ENCODE data around the gene RNLS.

RNLS gene

DNA sequence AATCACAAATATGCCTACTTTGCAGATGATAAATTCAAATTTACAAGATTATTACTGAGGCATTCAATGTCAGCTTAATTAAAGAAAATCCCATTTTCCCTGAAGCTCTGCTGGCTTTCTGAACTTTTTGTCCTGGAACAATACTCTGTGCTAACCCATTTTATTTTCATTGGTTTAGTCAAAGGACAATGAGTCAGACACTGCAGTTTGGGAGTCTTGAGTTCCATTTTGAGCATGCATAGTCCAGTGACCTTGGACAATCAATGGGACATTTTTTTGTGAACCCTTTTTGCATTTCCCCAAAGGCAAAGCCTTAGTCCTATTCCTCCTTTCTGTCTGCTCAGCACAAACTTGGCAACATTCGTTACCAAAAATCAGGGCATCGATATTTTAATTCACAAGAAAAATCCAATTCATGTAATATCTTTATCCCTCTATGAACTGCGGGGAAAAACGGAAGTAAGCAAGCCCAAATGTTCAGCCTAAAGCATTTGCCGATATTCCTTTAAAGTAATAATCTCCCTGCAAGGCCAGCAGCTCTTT lies 339.8 kb downstream of the RNLS start:
- Mint-ChIP-seq H3K4me1 (peaks cover 17% of the 10 kb centered on the region), H3K4me3 (no peak overlapping the region), H3K27ac (no peak overlapping the region)

DNA sequence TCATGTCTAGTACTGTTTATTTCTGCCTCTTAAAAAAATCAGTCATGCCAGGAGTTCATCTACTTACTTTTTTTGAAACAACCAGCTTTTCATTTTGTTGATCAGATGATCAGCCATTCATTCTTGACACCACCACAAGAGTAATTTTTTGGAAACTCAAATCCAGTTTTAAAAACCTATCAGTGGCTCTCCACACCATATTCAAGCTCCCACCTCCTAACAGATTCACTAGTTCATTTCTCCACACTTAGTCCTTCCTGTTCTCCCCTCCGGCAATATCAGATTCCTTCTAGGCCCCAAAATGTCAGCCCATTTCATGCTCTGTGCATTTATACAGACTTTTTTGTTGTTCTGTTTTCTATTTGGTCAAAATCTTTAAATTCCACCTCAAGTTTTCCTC lies 341.6 kb downstream of the RNLS start:
- peaks cover 3% of the 10 kb centered on the region for H3K36me3 Mint-ChIP-seq
- DNase-seq (ENCODE audit: low spot score in 2 of 2) = no peak

More for the DNA sequence above, 339.8 kb downstream of the RNLS start:
- H3K9me3 Mint-ChIP-seq = no peaks in the 10 kb centered on the region
- ATAC-seq (ENCODE audit: low read depth) (no peak), DNase-seq (ENCODE audit: low spot score in 2 of 2) (no peak)
- peaks cover 3% of the 10 kb centered on the region for H3K36me3 Mint-ChIP-seq
- H3K27me3 Mint-ChIP-seq = no peaks in the 10 kb centered on the region

DNA sequence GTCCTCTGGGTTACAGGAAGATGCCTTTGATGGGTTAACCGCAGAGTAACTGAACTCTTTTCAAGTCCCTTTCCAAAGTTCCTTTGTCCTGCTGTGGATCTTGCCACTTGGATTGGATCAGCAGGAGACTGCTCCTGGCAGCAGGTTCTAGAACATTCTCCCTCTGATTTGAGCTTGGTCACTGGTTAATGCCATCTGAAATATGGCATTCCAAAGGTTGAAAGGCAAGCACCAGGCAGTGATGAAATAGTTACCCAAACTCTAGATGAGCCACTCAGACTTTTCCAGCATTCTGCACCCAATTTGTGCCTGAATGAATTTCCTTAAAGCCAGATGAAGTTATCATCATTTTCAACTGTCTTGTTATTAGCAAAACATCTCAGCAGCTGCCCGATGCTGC lies 343.9 kb downstream of the RNLS start:
- Mint-ChIP-seq H3K27me3 (no peaks in the 10 kb centered on the region), H3K4me3 (no peak overlapping the region), H3K4me1 (peaks cover 4% of the 10 kb centered on the region), H3K36me3 (peaks cover 3% of the 10 kb centered on the region), H3K27ac (no peak overlapping the region), H3K9me3 (no peaks in the 10 kb centered on the region)
- no peak for ATAC-seq (ENCODE audit: low read depth)
- DNase-seq (ENCODE audit: low spot score in 2 of 2) = no peak

More for the DNA sequence above, 341.6 kb downstream of the RNLS start:
- H3K9me3 Mint-ChIP-seq = no peaks in the 10 kb centered on the region
- peaks cover 8% of the 10 kb centered on the region for H3K4me1 Mint-ChIP-seq
- H3K27me3 Mint-ChIP-seq = no peaks in the 10 kb centered on the region
- no peak overlapping the region for H3K27ac Mint-ChIP-seq
- no peak overlapping the region for H3K4me3 Mint-ChIP-seq
- ATAC-seq (ENCODE audit: low read depth) = no peak

DNA sequence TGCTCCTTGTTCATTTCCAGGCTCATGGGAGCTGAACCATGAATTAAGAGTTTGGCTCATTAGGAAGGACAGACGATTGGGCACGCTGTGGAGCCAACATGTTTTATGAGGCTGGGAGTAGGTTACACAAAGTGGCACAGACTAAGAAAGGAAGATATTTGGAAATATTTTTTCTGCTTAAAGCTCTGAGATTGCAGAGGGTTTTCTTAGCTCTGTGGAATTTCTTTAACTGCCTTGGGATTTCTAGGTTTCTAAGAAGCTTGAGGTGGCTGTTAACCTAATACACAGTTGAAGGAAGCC lies 344.6 kb downstream of the RNLS start:
- DNase-seq (ENCODE audit: low spot score in 2 of 2) (no peak), ATAC-seq (ENCODE audit: low read depth) (no peak)
- no peak overlapping the region for H3K4me3 Mint-ChIP-seq

DNA sequence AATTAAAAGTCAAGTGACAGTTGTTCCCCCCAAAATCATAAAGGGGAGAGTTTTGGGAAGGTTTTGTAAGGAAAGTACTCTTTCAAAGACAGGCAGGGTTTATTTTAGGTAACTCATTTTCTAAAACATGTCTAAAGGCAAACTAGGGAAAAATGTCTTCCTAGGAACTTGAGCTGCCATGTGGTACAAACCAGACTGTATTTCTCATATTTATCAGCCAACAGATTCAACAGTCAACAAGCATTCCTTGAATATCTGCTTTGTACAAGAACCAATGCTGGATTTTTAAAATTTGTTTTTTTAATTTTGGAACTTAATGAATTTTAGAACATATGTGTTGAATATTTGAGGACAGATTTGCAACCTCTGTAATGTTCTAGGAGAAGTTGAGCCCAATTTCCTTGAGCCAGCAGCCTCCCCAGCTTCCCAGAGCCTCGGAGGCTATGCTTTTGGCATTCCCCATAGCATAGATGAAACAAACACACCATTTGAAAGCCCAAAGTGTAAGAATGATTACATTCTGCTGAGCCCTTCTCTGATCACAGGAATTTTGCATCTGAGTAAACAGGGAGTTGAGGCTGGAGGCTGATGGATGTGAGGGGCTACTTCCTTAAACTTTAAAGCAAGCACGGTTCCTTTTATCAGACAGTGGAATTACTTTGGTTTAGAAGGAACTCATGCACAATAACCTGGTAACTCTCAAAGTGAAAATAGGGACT lies 345.1 kb downstream of the RNLS start:
- no peak overlapping the region for H3K27ac Mint-ChIP-seq
- H3K4me1 Mint-ChIP-seq = peaks cover 2% of the 10 kb centered on the region
- H3K9me3 Mint-ChIP-seq = no peaks in the 10 kb centered on the region
- no peaks in the 10 kb centered on the region for H3K27me3 Mint-ChIP-seq
- peaks cover 3% of the 10 kb centered on the region for H3K36me3 Mint-ChIP-seq
- H3K4me3 Mint-ChIP-seq = no peak overlapping the region
- DNase-seq (ENCODE audit: low spot score in 2 of 2) = no peak
- no peak for ATAC-seq (ENCODE audit: low read depth)

More for the DNA sequence above, 344.6 kb downstream of the RNLS start:
- Mint-ChIP-seq H3K36me3 (peaks cover 3% of the 10 kb centered on the region), H3K9me3 (no peaks in the 10 kb centered on the region), H3K4me1 (peaks cover 2% of the 10 kb centered on the region), H3K27me3 (no peaks in the 10 kb centered on the region), H3K27ac (no peak overlapping the region)

DNA sequence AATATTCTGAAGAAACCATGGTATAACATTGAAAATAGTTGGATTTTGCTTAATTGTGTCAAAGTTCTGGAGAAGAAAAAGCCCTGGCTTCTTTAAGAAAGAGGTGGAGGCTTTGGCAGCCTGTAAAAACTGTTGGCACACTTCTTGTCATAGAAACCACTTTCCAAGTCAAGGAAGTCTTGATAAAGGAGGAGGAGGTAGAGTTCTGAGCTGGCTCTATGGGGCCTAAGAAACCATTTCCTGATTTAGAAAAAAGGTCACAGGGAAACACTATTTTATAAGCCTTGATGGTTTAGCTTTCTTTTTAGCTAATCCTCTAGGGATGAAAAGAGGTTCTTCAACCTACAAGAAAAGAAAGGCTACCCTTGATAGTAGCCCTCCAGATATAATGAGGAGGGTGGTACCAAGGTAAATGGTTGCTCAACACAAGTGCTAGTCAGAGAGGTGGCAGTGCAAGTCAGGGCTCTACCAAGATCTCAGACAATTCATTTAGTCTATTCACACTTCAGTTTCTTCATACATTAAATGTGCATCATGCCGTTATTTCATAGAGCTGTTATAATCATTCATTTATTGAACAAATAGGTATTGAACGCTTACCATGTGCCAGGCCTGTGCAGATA lies 346.9 kb downstream of the RNLS start:
- Mint-ChIP-seq H3K36me3 (no peaks in the 10 kb centered on the region), H3K4me3 (no peak overlapping the region), H3K27me3 (no peaks in the 10 kb centered on the region), H3K27ac (no peak overlapping the region), H3K9me3 (no peaks in the 10 kb centered on the region), H3K4me1 (peaks cover 2% of the 10 kb centered on the region)
- DNase-seq (ENCODE audit: low spot score in 2 of 2) (no peak), ATAC-seq (ENCODE audit: low read depth) (no peak)

DNA sequence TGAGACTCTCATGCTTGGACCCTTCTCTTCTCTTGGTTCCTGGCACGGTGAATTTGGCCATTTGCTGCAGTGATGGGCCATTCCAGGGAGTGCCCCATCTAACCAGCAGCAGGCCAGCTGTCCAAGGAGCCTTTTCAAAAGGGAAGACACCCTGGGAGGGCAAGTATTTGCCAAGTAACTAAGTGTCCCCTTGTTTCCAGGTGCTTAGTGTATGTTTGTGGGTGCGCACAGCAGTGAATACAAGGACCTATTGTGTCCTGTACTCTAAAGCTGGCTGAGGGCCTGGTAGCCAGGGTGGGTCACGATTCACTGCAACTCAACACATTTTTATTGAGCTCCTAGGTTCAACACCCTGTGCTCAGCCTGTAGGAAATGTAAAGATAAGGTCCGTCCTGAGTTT lies 348.8 kb downstream of the RNLS start:
- no peak for ATAC-seq (ENCODE audit: low read depth)

DNA sequence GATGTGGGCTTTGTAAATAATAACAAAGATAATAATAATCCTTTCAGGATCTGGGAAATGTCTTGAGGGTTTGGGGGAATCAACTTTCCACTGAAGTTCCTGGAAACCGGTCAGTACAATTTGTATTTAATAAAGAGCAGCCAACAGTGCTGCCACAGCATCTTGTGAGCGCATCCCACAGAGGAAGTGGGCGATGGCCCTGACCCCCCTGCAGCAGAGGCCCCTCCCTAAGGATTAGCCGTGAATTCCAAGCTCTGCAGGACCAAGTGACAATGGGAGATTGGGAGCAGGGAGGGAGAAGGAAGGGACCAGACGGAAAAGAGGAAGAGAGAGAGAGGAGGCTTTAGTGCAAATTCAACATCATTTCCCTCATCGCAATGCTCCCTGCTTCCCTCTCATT lies 349.2 kb downstream of the RNLS start:
- Mint-ChIP-seq H3K4me1 (peaks cover under 1% of the 10 kb centered on the region), H3K36me3 (peaks cover 6% of the 10 kb centered on the region), H3K27me3 (no peaks in the 10 kb centered on the region), H3K27ac (no peak overlapping the region), H3K4me3 (no peak overlapping the region), H3K9me3 (peaks cover 6% of the 10 kb centered on the region)
- ATAC-seq (ENCODE audit: low read depth) = no peak
- no peak for DNase-seq (ENCODE audit: low spot score in 2 of 2)

More for the DNA sequence above, 348.8 kb downstream of the RNLS start:
- Mint-ChIP-seq H3K27ac (no peak overlapping the region), H3K4me1 (no peaks in the 10 kb centered on the region), H3K4me3 (no peak overlapping the region), H3K36me3 (peaks cover 6% of the 10 kb centered on the region), H3K27me3 (no peaks in the 10 kb centered on the region), H3K9me3 (peaks cover 6% of the 10 kb centered on the region)
- no peak for DNase-seq (ENCODE audit: low spot score in 2 of 2)

DNA sequence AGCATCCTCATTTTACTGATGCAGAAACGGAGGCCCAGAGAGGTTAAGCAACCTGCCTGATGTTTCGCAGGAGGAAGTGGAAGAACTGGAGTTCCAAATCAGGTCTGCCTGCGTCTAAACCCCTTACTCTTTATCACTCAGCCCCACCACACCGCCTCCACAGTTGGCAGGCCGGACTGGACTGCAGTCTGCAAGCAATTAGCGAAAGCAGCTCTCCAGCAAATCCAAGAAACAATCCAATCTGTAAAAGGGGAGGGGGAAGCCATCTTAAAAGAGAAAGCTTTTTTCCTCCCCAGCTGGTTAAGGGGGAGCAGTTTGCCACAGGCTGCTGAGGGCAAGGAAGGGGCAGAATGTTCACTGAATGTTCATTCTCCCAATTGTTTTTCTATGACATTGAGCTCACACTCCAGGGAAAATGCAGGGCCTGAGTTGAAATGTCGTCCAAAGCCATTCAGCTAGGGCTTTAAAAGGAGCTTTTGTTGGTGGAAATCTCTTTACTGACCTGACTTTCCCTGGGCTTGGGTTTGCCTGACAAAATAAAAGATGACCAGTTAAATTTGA lies 350.1 kb downstream of the RNLS start:
- Mint-ChIP-seq H3K4me3 (no peak overlapping the region), H3K27me3 (no peaks in the 10 kb centered on the region), H3K4me1 (peaks cover 5% of the 10 kb centered on the region), H3K36me3 (peaks cover 7% of the 10 kb centered on the region), H3K27ac (no peak overlapping the region), H3K9me3 (peaks cover 6% of the 10 kb centered on the region)
- ATAC-seq (ENCODE audit: low read depth) (no peak), DNase-seq (ENCODE audit: low spot score in 2 of 2) (no peak)

DNA sequence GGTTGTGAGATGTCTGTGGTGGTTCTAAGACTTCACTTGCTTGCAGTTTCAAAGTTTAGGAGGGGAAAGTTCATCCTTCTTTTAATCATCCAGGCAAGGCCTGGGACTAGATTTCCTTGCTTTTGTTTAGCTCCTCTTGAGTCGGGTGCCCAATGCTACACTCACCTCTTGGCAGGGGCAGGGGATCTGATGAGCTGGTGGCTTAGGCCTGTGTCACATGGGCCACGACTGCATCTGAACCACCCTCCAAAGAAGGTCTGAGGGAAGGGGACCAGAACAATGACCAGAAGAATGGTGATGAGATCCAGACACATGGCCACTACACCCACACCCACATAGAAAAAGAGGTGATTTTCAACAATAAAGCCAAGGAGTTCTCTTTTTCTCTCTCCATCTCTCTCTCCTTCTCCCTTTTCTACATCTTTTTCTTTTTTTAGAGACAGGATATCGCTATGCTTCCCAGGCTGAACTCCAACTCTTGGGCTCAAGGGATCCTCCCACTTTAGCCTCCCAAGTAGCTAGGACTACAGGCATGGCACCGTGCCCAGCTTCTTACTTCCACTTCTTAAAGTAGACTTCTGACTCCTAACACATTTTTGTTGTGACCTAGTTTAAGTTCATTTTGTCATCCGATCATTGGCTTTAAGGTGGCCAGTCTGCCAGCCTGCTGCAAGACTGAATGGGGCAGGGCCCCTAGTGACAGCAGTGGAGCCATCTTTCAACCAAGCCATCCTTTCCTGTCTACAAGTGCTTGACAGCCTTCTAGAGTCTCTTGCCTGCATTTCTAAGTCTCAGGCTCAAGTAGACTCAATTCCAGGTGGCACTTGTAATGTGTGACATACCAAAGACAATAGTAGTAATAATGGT lies 350.9 kb downstream of the RNLS start:
- peaks cover 7% of the 10 kb centered on the region for H3K36me3 Mint-ChIP-seq
- peaks cover 6% of the 10 kb centered on the region for H3K9me3 Mint-ChIP-seq
- no peak overlapping the region for H3K27ac Mint-ChIP-seq
- H3K4me1 Mint-ChIP-seq = peaks cover 5% of the 10 kb centered on the region
- no peak overlapping the region for H3K4me3 Mint-ChIP-seq
- H3K27me3 Mint-ChIP-seq = no peaks in the 10 kb centered on the region
- ATAC-seq (ENCODE audit: low read depth) (no peak), DNase-seq (ENCODE audit: low spot score in 2 of 2) (no peak)

DNA sequence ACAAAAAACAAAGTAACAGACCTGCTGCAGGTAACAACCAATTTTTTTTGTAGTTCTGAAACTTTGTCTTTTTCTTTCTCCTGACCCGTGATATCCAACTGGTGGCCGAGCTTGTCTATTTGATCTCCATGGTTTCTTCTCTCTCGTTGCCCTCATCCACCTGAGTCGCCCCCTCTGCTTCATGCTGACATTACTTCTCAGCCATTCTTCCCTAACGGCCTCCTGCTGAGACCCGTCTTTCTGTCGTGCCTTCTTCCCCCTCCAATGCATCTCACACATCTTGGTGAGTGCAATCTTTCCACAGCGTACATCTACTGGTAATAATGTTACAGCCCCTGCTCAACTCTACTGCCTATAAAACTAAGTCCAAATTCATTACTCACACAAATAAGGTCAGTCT lies 352.9 kb downstream of the RNLS start:
- Mint-ChIP-seq H3K27me3 (no peaks in the 10 kb centered on the region), H3K36me3 (peaks cover 7% of the 10 kb centered on the region), H3K9me3 (peaks cover 6% of the 10 kb centered on the region), H3K4me3 (no peak overlapping the region), H3K4me1 (peaks cover 5% of the 10 kb centered on the region), H3K27ac (no peak overlapping the region)
- no peak for DNase-seq (ENCODE audit: low spot score in 2 of 2)
- no peak for ATAC-seq (ENCODE audit: low read depth)

DNA sequence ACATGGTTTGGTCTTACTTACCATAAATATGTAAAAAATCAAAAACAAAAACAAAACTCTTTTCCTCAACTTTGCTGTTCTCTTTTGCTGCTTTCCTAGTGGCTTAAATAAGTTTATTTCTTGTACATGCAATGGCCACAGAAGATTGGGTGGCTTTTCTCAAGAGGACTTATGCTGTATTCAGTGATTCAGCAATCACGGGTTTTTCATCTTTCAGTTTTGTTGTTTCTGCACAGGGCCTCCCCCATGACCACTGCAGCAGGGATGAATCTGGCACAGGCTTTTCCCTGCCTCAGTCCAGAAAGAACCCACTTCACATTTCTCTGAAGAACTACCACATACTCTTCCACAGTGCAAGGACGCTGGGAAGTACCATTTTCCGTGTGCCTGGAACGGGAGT lies 355.0 kb downstream of the RNLS start:
- no peak overlapping the region for H3K27ac Mint-ChIP-seq
- H3K4me3 Mint-ChIP-seq = no peak overlapping the region
- DNase-seq (ENCODE audit: low spot score in 2 of 2) (no peak), ATAC-seq (ENCODE audit: low read depth) (no peak)
- H3K36me3 Mint-ChIP-seq = peaks cover 7% of the 10 kb centered on the region
- H3K4me1 Mint-ChIP-seq = peaks cover 5% of the 10 kb centered on the region
- no peaks in the 10 kb centered on the region for H3K27me3 Mint-ChIP-seq
- H3K9me3 Mint-ChIP-seq = peaks cover 6% of the 10 kb centered on the region

DNA sequence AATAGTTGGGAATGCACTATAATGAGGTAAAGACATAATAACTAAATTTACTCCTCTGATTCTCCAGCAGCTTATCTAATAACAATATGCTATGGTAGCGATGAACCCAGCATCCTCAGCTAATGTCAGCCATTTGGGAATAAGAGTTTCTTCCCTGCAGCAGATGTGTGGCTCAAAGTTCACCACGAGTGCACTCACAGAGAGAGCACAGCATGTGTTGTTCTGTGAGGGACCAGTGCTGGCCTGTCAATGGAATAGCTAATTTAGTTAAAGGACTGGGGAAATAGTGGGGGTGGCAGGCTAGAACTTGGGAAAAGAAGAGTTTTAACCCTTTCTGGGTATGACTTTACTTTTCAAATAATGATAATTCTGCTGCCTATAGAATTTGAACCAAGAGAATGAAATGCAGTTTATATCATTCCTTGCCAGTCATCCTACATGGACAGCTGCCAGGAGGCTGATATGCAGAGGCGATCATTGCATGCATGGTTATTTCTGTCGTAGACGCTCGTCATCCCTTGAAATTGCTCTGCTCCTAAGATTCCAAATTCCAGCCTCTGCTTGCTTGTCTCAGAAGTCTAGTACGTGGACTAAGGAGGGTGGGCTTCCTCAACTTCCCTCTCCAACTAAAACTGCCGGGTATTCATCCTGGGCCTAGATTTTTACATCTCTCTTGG lies 355.6 kb downstream of the RNLS start:
- H3K36me3 Mint-ChIP-seq = peaks cover 7% of the 10 kb centered on the region
- no peak for DNase-seq (ENCODE audit: low spot score in 2 of 2)
- no peak overlapping the region for H3K4me3 Mint-ChIP-seq
- H3K9me3 Mint-ChIP-seq = peaks cover 6% of the 10 kb centered on the region
- ATAC-seq (ENCODE audit: low read depth) = no peak
- no peak overlapping the region for H3K27ac Mint-ChIP-seq
- H3K27me3 Mint-ChIP-seq = no peaks in the 10 kb centered on the region
- peaks cover 6% of the 10 kb centered on the region for H3K4me1 Mint-ChIP-seq

All from memory B cell (primary cell).